Tongue (tissue), 1 donor: ENCODE results near the gene RAB33A. TPM values are rescaled to one million over a fixed set of nuclear protein-coding genes. Genes with fewer than 3 reads are reported as not detected.

Experiments used
- total RNA-seq: library from RNA; depleted of rRNA; stranded (reverse); fragments of >200 nt; gene quantifications from one replicate; pipeline ENCODE4 v1.2.3, GENCODE V29; 2014

Gene RAB33A
- total RNA-seq, 1 donor from 2014 or later, result 0.41 TPM

Other genes with a start within 250 kb of the RAB33A start
- gene BCORL1, start 189.3 kb upstream of the RAB33A start, total RNA-seq, result 6.6 TPM
- gene ELF4, start 61.5 kb upstream of the RAB33A start, total RNA-seq, result 11.3 TPM
- gene AIFM1, start 6.1 kb upstream of the RAB33A start, total RNA-seq, result 22.0 TPM
- 6.1 TPM for gene ZNF280C, start 96.9 kb downstream of the RAB33A start, total RNA-seq
- gene SLC25A14, start 168.0 kb downstream of the RAB33A start, total RNA-seq, result 8.4 TPM
- gene GPR119, start 213.7 kb downstream of the RAB33A start, total RNA-seq, result not detected
- gene RBMX2, start 230.0 kb downstream of the RAB33A start, total RNA-seq, result 16.1 TPM